ENCODE data around the gene KIF26A. TPM values are rescaled to one million over a fixed set of nuclear protein-coding genes. Genes with fewer than 3 reads are reported as not detected.

The KIF26A gene
- polyA plus RNA-seq, 1 of the 3 experiments (the other 2 are of a cell fraction), result 1.7 TPM

GRCh38 chr14:104103446-104104075 is 34.8 kb upstream of the KIF26A start:
- Histone ChIP-seq H3K4me1 (ENCODE audit: control insufficient read depth in 1 of 2, insufficient read depth in 2 of 2, low read depth in 1 of 2, low read length in 1 of 2) (peaks cover 0 to 18% of the 10 kb centered on the region in 2 experiments; a peak in 1 of 4 replicates), H3K9ac (no peak overlapping the region), H4K20me1 (ENCODE audit: insufficient read depth) (no peaks in the 10 kb centered on the region), H3K9me3 (no peaks in the 10 kb centered on the region), H3F3A (replicated peaks; ENCODE audit: insufficient read depth) (no peaks in the 10 kb centered on the region), H3K4me3 (ENCODE audit: low read depth in 2 of 2, low read length in 1 of 2) (no peak overlapping the region), H3K27me3 (ENCODE audit: insufficient read depth) (no peaks in the 10 kb centered on the region), H3K4me2 (no peak overlapping the region), H3K9me2 (no peaks in the 10 kb centered on the region), H2AFZ (ENCODE audit: low read depth) (no peak overlapping the region), H3K79me2 (ENCODE audit: insufficient read depth) (no peaks in the 10 kb centered on the region), H3K27ac (ENCODE audit: low read depth in 2 of 2, low read length in 1 of 2) (no peak overlapping the region), H3K36me3 (replicated peaks in 1 of 2; ENCODE audit: control insufficient read depth in 1 of 2, insufficient read depth in 2 of 2, low read length in 1 of 2) (no peaks in the 10 kb centered on the region)
- ChIA-PET POLR2A (no interaction called here), CTCF (interaction anchor here (0.5 to 5.7 kb wide), 3 partner anchors 9 to 1016 kb away, joined by 3 to 36 read pairs (median 4); no protein-coding TSS in a partner anchor)
- 54% methylated on average over 6 of the region's 23 CpGs for WGBS (ENCODE audit: low lambda C conversion rate)
- TF ChIP-seq TEAD4 (IDR thresholded peaks at IDR 0.05; ENCODE audit: borderline replicate concordance, insufficient read depth) (no peak), POLR2AphosphoS5 (IDR thresholded peaks at IDR 0.05; ENCODE audit: low read depth, low read length) (no peak), FOXJ3 (CRISPR knock-in tag; IDR thresholded peaks at IDR 0.05) (no peak), EZH2phosphoT487 (IDR thresholded peaks at IDR 0.05; ENCODE audit: borderline replicate concordance, low read depth) (no peak), FOXM1 (IDR thresholded peaks at IDR 0.05; ENCODE audit: low read depth) (no peak), RAD21 (IDR thresholded peaks at IDR 0.05; ENCODE audit: low read length) (no peak), RCOR1 (IDR thresholded peaks at IDR 0.05; ENCODE audit: low read length) (no peak), ELF1 (IDR thresholded peaks at IDR 0.05) (no peak), GABPA (IDR thresholded peaks at IDR 0.05; ENCODE audit: low read depth) (no peak), GATA2 (CRISPR knock-in tag; IDR thresholded peaks at IDR 0.05) (no peak), FOSL2 (IDR thresholded peaks at IDR 0.05; ENCODE audit: borderline replicate concordance, low read depth) (no peak)
- DNase-seq, result no peak

- Histone ChIP-seq H3K4me3 (ENCODE audit: low read depth in 2 of 2, low read length in 1 of 2) (no peak overlapping the region), H3K36me3 (replicated peaks in 1 of 2; ENCODE audit: control insufficient read depth in 1 of 2, insufficient read depth in 2 of 2, low read length in 1 of 2) (no peaks in the 10 kb centered on the region), H4K20me1 (ENCODE audit: insufficient read depth) (no peaks in the 10 kb centered on the region), H3K9ac (no peak overlapping the region), H3K27me3 (ENCODE audit: insufficient read depth) (no peaks in the 10 kb centered on the region), H3K9me3 (no peaks in the 10 kb centered on the region), H3K27ac (ENCODE audit: low read depth in 2 of 2, low read length in 1 of 2) (no peak overlapping the region; a peak in 1 of 4 replicates), H3K4me2 (no peak overlapping the region), H3K4me1 (ENCODE audit: control insufficient read depth in 1 of 2, insufficient read depth in 2 of 2, low read depth in 1 of 2, low read length in 1 of 2) (peaks cover 0 to 18% of the 10 kb centered on the region in 2 experiments; a peak in 1 of 4 replicates), H3F3A (replicated peaks; ENCODE audit: insufficient read depth) (no peaks in the 10 kb centered on the region), H3K79me2 (ENCODE audit: insufficient read depth) (no peaks in the 10 kb centered on the region), H3K9me2 (no peaks in the 10 kb centered on the region), H2AFZ (ENCODE audit: low read depth) (no peak overlapping the region)
- no peak for DNase-seq
- ChIA-PET POLR2A (interaction anchor here (0.6 kb wide), 1 partner anchor 860 kb away, joined by 3 read pairs; no protein-coding TSS in a partner anchor), CTCF (interaction anchor here (1.0 to 5.7 kb wide), 4 partner anchors 9 to 28 kb away, joined by 3 to 36 read pairs (median 3); no protein-coding TSS in a partner anchor)
- 62% methylated on average over 11 of the region's 35 CpGs for WGBS (ENCODE audit: low lambda C conversion rate)
- no peak for TF ChIP-seq SMC3 (IDR thresholded peaks at IDR 0.05; ENCODE audit: low read depth, low read length)
- TF ChIP-seq NRF1 (IDR thresholded peaks at IDR 0.05; ENCODE audit: low read depth, low read length), result no peak
- TF ChIP-seq EZH2phosphoT487 (IDR thresholded peaks at IDR 0.05; ENCODE audit: borderline replicate concordance, low read depth), result no peak
- no peak for TF ChIP-seq MXI1 (IDR thresholded peaks at IDR 0.05; ENCODE audit: low read depth, low read length)
- TF ChIP-seq POLR2AphosphoS5 (IDR thresholded peaks at IDR 0.05; ENCODE audit: low read depth, low read length), result no peak
- TF ChIP-seq USF1 (IDR thresholded peaks at IDR 0.05; ENCODE audit: borderline replicate concordance, low read depth), result no peak
- TF ChIP-seq ELF1 (IDR thresholded peaks at IDR 0.05), result no peak
- TF ChIP-seq TAF1 (IDR thresholded peaks at IDR 0.05; ENCODE audit: borderline replicate concordance, low read depth, low read length), result no peak
- no peak for TF ChIP-seq NFIC (IDR thresholded peaks at IDR 0.05; ENCODE audit: borderline replicate concordance)
- TF ChIP-seq GABPA (IDR thresholded peaks at IDR 0.05; ENCODE audit: low read depth), result no peak
- no peak for TF ChIP-seq MEF2A (IDR thresholded peaks at IDR 0.05; ENCODE audit: borderline replicate concordance, low read depth)
- no peak for TF ChIP-seq CHD2 (IDR thresholded peaks at IDR 0.05; ENCODE audit: low read length, partially characterized antibody)
These were observed 34.1 kb upstream of the KIF26A start for GRCh38 chr14:104104076-104104901.

All from SK-N-SH (cell line).